Aorta (tissue), 5 donors: ENCODE data around the gene SLC30A10. TPM values are rescaled to one million over a fixed set of nuclear protein-coding genes. Genes with fewer than 3 reads are reported as not detected.
"Not testable (repeated sequence)": the region's sequence is repeated elsewhere in the genome, so short reads cannot be mapped to it uniquely, and the experiment has no call there.

Source experiments
- ATAC-seq: fragments of 200-7000 bp; cut with Tn5 transposase; one replicate; pipeline ENCODE4 v1.9.1; 2022; ENCODE audit warnings: moderate library complexity; ENCODE audit not compliant: low FRiP score
- DNase-seq, 2 donors: peaks; one replicate each; pipeline ENCODE4 v3.0.0-alpha.2; 2020
- H3K27ac ChIP-seq, 2 donors: one replicate each; pipeline ENCODE4 v1.5.1; 2013; ENCODE audit warnings: low read length in 2 of 2, mild to moderate bottlenecking in 2 of 2, moderate library complexity in 2 of 2, control low read depth in 1 of 2, inconsistent platforms in 1 of 2, low read depth in 1 of 2
- H3K27me3 ChIP-seq, 2 donors: one replicate each; pipeline ENCODE4 v1.6.1; 2013; ENCODE audit warnings: control low read depth in 1 of 2, low read length in 1 of 2, mild to moderate bottlenecking in 1 of 2, moderate library complexity in 1 of 2; ENCODE audit not compliant: insufficient read depth in 2 of 2, control insufficient read depth in 1 of 2
- H3K36me3 ChIP-seq, 2 donors: one replicate each; pipeline ENCODE4 v1.6.1; 2013; ENCODE audit warnings: control low read depth in 1 of 2, low read length in 1 of 2, mild to moderate bottlenecking in 1 of 2; ENCODE audit not compliant: insufficient read depth in 2 of 2, control insufficient read depth in 1 of 2
- H3K4me1 ChIP-seq, 2 donors: one replicate each; pipeline ENCODE4 v1.6.1; 2013; ENCODE audit warnings: low read length in 2 of 2, control low read depth in 1 of 2, mild to moderate bottlenecking in 1 of 2, moderate library complexity in 1 of 2; ENCODE audit not compliant: insufficient read depth in 2 of 2, control insufficient read depth in 1 of 2
- H3K4me3 ChIP-seq, 2 donors: one replicate each; pipeline ENCODE4 v1.5.1; 2013; ENCODE audit warnings: low read length in 2 of 2, control low read depth in 1 of 2, mild to moderate bottlenecking in 1 of 2
- H3K9me3 ChIP-seq: one replicate; pipeline ENCODE4 v1.6.1; 2013; ENCODE audit warnings: mild to moderate bottlenecking, low read length; ENCODE audit not compliant: control insufficient read depth
- WGBS, 2 donors: extraction: QIAGEN DNeasy Blood & Tissue Kit; methylation state at CpG; one replicate each; pipeline ENCODE4 v1.1.7; 2013; 5-methylcytosine and 5-hydroxymethylcytosine counted together
- intact Hi-C, 2 donors: fragments of 100-400 bp; cut with DNase I; formaldehyde crosslinking; loops; one replicate each; pipeline versions ENCODE4 v1.14.2 to v1.15.0; 2022
- polyA plus RNA-seq, 2 donors: library from polyadenylated mRNA; stranded (reverse); fragments of 200-250 nt; gene quantifications; one replicate each; pipeline ENCODE4 v1.2.3, GENCODE V29; 2013
- total RNA-seq, 2 donors: library from RNA; stranded (reverse); fragmentation: NEBNext Ultra II Directional; extraction: Animal tissue kit (Norgen Biotek cat#: 25700); gene quantifications; one replicate each; pipeline ENCODE4 v1.2.1, GENCODE V29; 2021
- donor health status: healthy with polysubstance abuse.
- donor health status: Bipolar disorder and iron deficiency.
- donor health status: DM: no; HTN: no; CAD: no.
- donor health status: DM: no; HTN: no; CAD: no.
- donor health status: DM: yes; HTN: yes; CAD: no.

Gene SLC30A10
- total and polyA plus RNA-seq, 4 donors, result 0.25 TPM; not detected in 3

GRCh38 chr1:219905524-219905923 is 22.8 kb downstream of the SLC30A10 start:
- no peaks in the 10 kb centered on the region for H3K9me3 ChIP-seq
- ATAC-seq, result no peak
- H3K4me3 ChIP-seq, result no peak overlapping the region
- intact Hi-C loops, result no loop called here
- no peaks in the 10 kb centered on the region for H3K27me3 ChIP-seq
- DNase-seq, result no peak
- H3K27ac ChIP-seq, result no peak overlapping the region
- H3K36me3 ChIP-seq, result no peaks in the 10 kb centered on the region
- H3K4me1 ChIP-seq, result no peaks in the 10 kb centered on the region
- whole genome bisulfite sequencing, 2 donors, result 89 to 92% methylated on average over 4 of the region's 4 CpGs

- Histone ChIP-seq H3K4me3 (no peak overlapping the region), H3K36me3 (no peaks in the 10 kb centered on the region), H3K27me3 (no peaks in the 10 kb centered on the region), H3K4me1 (no peaks in the 10 kb centered on the region), H3K9me3 (no peaks in the 10 kb centered on the region), H3K27ac (no peak overlapping the region)
- intact Hi-C loops, result no loop called here
- DNase-seq (no peak), ATAC-seq (no peak)
- WGBS, 2 donors, result 80 to 85% methylated on average over 2 of the region's 2 CpGs
These were observed 23.4 kb downstream of the SLC30A10 start for GRCh38 chr1:219904934-219905333.

GRCh38 chr1:219903353-219903871 is 24.9 kb downstream of the SLC30A10 start:
- no peak for DNase-seq
- Histone ChIP-seq H3K27me3 (no peaks in the 10 kb centered on the region), H3K4me3 (no peak overlapping the region), H3K27ac (no peak overlapping the region), H3K9me3 (no peaks in the 10 kb centered on the region), H3K36me3 (no peaks in the 10 kb centered on the region), H3K4me1 (no peaks in the 10 kb centered on the region)
- no peak for ATAC-seq
- intact Hi-C loops, result no loop called here
- WGBS, 2 donors, result 82 to 83% methylated on average over 5 of the region's 5 CpGs

GRCh38 chr1:219902951-219903350 is 25.4 kb downstream of the SLC30A10 start:
- WGBS, 2 donors, result 86 to 89% methylated on average over 4 of the region's 4 CpGs
- DNase-seq (no peak), ATAC-seq (no peak)
- Histone ChIP-seq H3K4me3 (no peak overlapping the region), H3K27me3 (no peaks in the 10 kb centered on the region), H3K9me3 (no peaks in the 10 kb centered on the region), H3K36me3 (no peaks in the 10 kb centered on the region), H3K4me1 (no peaks in the 10 kb centered on the region), H3K27ac (no peak overlapping the region)
- intact Hi-C loops, result no loop called here

GRCh38 chr1:219900882-219901281 is 27.5 kb downstream of the SLC30A10 start:
- no peak overlapping the region for H3K4me3 ChIP-seq
- no peak for DNase-seq
- WGBS, 2 donors, result 63% methylated on average over 1 of the region's 1 CpG; no CpG with 5 or more reads in 1 of the 2 donors
- intact Hi-C loops, result no loop called here
- H3K4me1 ChIP-seq, result no peaks in the 10 kb centered on the region
- H3K9me3 ChIP-seq, result no peaks in the 10 kb centered on the region
- no peak overlapping the region for H3K27ac ChIP-seq
- H3K27me3 ChIP-seq, result no peaks in the 10 kb centered on the region
- ATAC-seq, result no peak
- H3K36me3 ChIP-seq, result no peaks in the 10 kb centered on the region

GRCh38 chr1:219900201-219900600 is 28.2 kb downstream of the SLC30A10 start:
- Histone ChIP-seq H3K4me3 (no peak overlapping the region), H3K27me3 (no peaks in the 10 kb centered on the region), H3K9me3 (no peaks in the 10 kb centered on the region), H3K4me1 (no peaks in the 10 kb centered on the region), H3K27ac (no peak overlapping the region), H3K36me3 (no peaks in the 10 kb centered on the region)
- ATAC-seq (no peak), DNase-seq (no peak)
- intact Hi-C loops, result no loop called here
- 37 to 56% methylated on average over 1 of the region's 1 CpG for WGBS, 2 donors

GRCh38 chr1:219898375-219898774 is 30.0 kb downstream of the SLC30A10 start:
- no peaks in the 10 kb centered on the region for H3K27me3 ChIP-seq
- ATAC-seq, result no peak
- WGBS, 2 donors, result 76 to 84% methylated on average over 5 of the region's 5 CpGs
- H3K36me3 ChIP-seq, result no peaks in the 10 kb centered on the region
- H3K4me3 ChIP-seq, result no peak overlapping the region
- intact Hi-C loops, result no loop called here
- no peak overlapping the region for H3K27ac ChIP-seq
- DNase-seq, result no peak
- H3K4me1 ChIP-seq, result no peaks in the 10 kb centered on the region
- H3K9me3 ChIP-seq, result peaks cover 2% of the 10 kb centered on the region

GRCh38 chr1:219897914-219898313 is 30.4 kb downstream of the SLC30A10 start:
- intact Hi-C loops, result no loop called here
- H3K9me3 ChIP-seq, result peaks cover 2% of the 10 kb centered on the region
- DNase-seq, result no peak
- 45 to 48% methylated on average over 5 of the region's 5 CpGs for WGBS, 2 donors
- H3K27ac ChIP-seq, result no peak overlapping the region
- H3K27me3 ChIP-seq, result no peaks in the 10 kb centered on the region
- no peak for ATAC-seq
- no peak overlapping the region for H3K4me3 ChIP-seq
- no peaks in the 10 kb centered on the region for H3K4me1 ChIP-seq
- H3K36me3 ChIP-seq, result no peaks in the 10 kb centered on the region

GRCh38 chr1:219892271-219892670 is 36.1 kb downstream of the SLC30A10 start:
- intact Hi-C loops, H3K36me3 ChIP-seq: not testable (repeated sequence)
- 86 to 94% methylated on average over 1 of the region's 1 CpG for WGBS, 2 donors

More at GRCh38 chr1:219892271-219892670, 36.1 kb downstream of the SLC30A10 start:
- not testable (repeated sequence) for H3K27me3 ChIP-seq, H3K4me1 ChIP-seq, H3K27ac ChIP-seq, H3K4me3 ChIP-seq, H3K9me3 ChIP-seq, ATAC-seq, DNase-seq
